CD14-positive monocyte (primary cell): ENCODE data around the gene ALG11. TPM values are rescaled to one million over a fixed set of nuclear protein-coding genes. Genes with fewer than 3 reads are reported as not detected.

ENCODE experiments used
- DNase-seq, 3 donors: peaks; one replicate each; pipeline ENCODE4 v3.0.0-alpha.2; 2011 to 2022
- H2AFZ ChIP-seq: 2 replicates; pipeline ENCODE4 v1.6.0; 2012; ENCODE audit warnings: mild to moderate bottlenecking, low read depth, low read length, inconsistent platforms; ENCODE audit not compliant: insufficient read depth, poor library complexity, severe bottlenecking
- H3K27ac ChIP-seq, 2 donors: 1 replicate in 1 of 2; 2 replicates in 1 of 2; pipeline ENCODE4 v1.5.1; 2012 to 2013; ENCODE audit warnings: low read length in 2 of 2, control low read depth in 1 of 2, inconsistent platforms in 1 of 2, low read depth in 1 of 2, mild to moderate bottlenecking in 1 of 2
- H3K27me3 ChIP-seq, 2 donors: one replicate each; pipeline versions ENCODE4 v1.6.0 to v1.6.1; 2011 to 2013; ENCODE audit warnings: low read length in 2 of 2; ENCODE audit not compliant: control insufficient read depth in 2 of 2, insufficient read depth in 2 of 2
- H3K36me3 ChIP-seq, 2 donors: replicated peaks in 1 of 2; 1 replicate in 1 of 2; 2 replicates in 1 of 2; pipeline versions ENCODE4 v1.5.1 to v1.6.1; 2012 to 2013; ENCODE audit warnings: low read length in 2 of 2, control low read depth in 1 of 2, inconsistent platforms in 1 of 2, mild to moderate bottlenecking in 1 of 2; ENCODE audit not compliant: insufficient read depth in 2 of 2, control insufficient read depth in 1 of 2
- H3K4me1 ChIP-seq, 2 donors: 1 replicate in 1 of 2; 2 replicates in 1 of 2; pipeline versions ENCODE4 v1.5.1 to v1.6.1; 2012 to 2013; ENCODE audit warnings: low read length in 2 of 2, control low read depth in 1 of 2, inconsistent platforms in 1 of 2, mild to moderate bottlenecking in 1 of 2, moderate library complexity in 1 of 2; ENCODE audit not compliant: insufficient read depth in 2 of 2, control insufficient read depth in 1 of 2
- H3K4me2 ChIP-seq: replicated peaks from 2 replicates; pipeline ENCODE3; 2012; ENCODE audit warnings: low read length, moderate library complexity, mild to moderate bottlenecking; ENCODE audit not compliant: poor library complexity, severe bottlenecking; ENCODE audit errors: extremely low read depth
- H3K4me3 ChIP-seq, 3 experiments: fragments of 200-600 bp in 1 of 3; sonication (generic) in 1 of 3; replicated peaks in 1 of 3; 1 replicate in 2 of 3; 2 replicates in 1 of 3; pipeline ENCODE4 v1.5.1; 2011 to 2013; ENCODE audit warnings: low read length in 3 of 3, mild to moderate bottlenecking in 3 of 3, control low read depth in 2 of 3, low read depth in 2 of 3, inconsistent platforms in 1 of 3, moderate library complexity in 1 of 3
- H3K79me2 ChIP-seq: 2 replicates; pipeline ENCODE4 v1.6.0; 2012; ENCODE audit warnings: mild to moderate bottlenecking, control low read depth, inconsistent platforms, low read length, moderate library complexity; ENCODE audit not compliant: insufficient read depth
- H3K9ac ChIP-seq: 2 replicates; pipeline ENCODE4 v1.6.0; 2017; ENCODE audit warnings: low read length, mild to moderate bottlenecking; ENCODE audit not compliant: insufficient read depth, poor library complexity, severe bottlenecking
- H3K9me3 ChIP-seq, 2 donors: replicated peaks in 1 of 2; 1 replicate in 1 of 2; 2 replicates in 1 of 2; pipeline versions ENCODE4 v1.5.1 to v1.6.1; 2012 to 2013; ENCODE audit warnings: low read length in 2 of 2, control low read depth in 1 of 2; ENCODE audit not compliant: control insufficient read depth in 1 of 2, insufficient read depth in 1 of 2
- H4K20me1 ChIP-seq: 2 replicates; pipeline ENCODE4 v1.6.0; 2012; ENCODE audit warnings: mild to moderate bottlenecking, low read length, control low read depth, moderate library complexity; ENCODE audit not compliant: insufficient read depth
- H3K27ac Mint-ChIP-seq, 7 donors: one replicate each; pipeline ENCODE4 v1.8.0; 2020; ENCODE audit warnings: mild to moderate bottlenecking in 7 of 7, mixed read lengths in 7 of 7, moderate library complexity in 6 of 7, inconsistent platforms in 2 of 7
- H3K27me3 Mint-ChIP-seq, 3 donors: one replicate each; pipeline ENCODE4 v1.8.0; 2021 to 2022; ENCODE audit warnings: low read depth in 3 of 3, mild to moderate bottlenecking in 3 of 3, mixed read lengths in 3 of 3, moderate library complexity in 3 of 3, inconsistent platforms in 1 of 3
- H3K36me3 Mint-ChIP-seq, 2 donors: one replicate each; pipeline ENCODE4 v1.8.0; 2020; ENCODE audit warnings: mixed read lengths in 2 of 2, inconsistent platforms in 1 of 2, mild to moderate bottlenecking in 1 of 2
- H3K4me1 Mint-ChIP-seq: one replicate; pipeline ENCODE4 v1.8.0; 2020; ENCODE audit warnings: mild to moderate bottlenecking, mixed read lengths
- H3K4me3 Mint-ChIP-seq, 2 donors: one replicate each; pipeline ENCODE4 v1.8.0; 2020; ENCODE audit warnings: mild to moderate bottlenecking in 2 of 2, mixed read lengths in 2 of 2, moderate library complexity in 1 of 2
- H3K9me3 Mint-ChIP-seq, 7 donors: one replicate each; pipeline ENCODE4 v1.8.0; 2020 to 2022; ENCODE audit warnings: mixed read lengths in 7 of 7, mild to moderate bottlenecking in 6 of 7, moderate library complexity in 6 of 7, inconsistent platforms in 2 of 7
- WGBS: methylation state at CpG from one replicate; pipeline ENCODE4 v1.1.5; 2013; ENCODE audit warnings: missing lambda C conversion rate; ENCODE audit not compliant: insufficient coverage; 5-methylcytosine and 5-hydroxymethylcytosine counted together
- intact Hi-C, 2 donors: fragments of 100-400 bp; cut with micrococcal nuclease; formaldehyde crosslinking; loops; one replicate each; pipeline versions ENCODE4 v1.15.0 to v1.15.1; 2023
- polyA plus RNA-seq, 3 donors: library from polyadenylated mRNA; depleted of rRNA in 1 of 3; unstranded in 2 of 3; stranded (reverse) in 1 of 3; fragments of 300-500 nt in 2 of 3; fragments of >200 nt in 1 of 3; fragmentation: Illumina TruSeq in 2 of 3; gene quantifications; 1 replicate in 2 of 3; 2 replicates in 1 of 3; pipeline ENCODE4 v1.2.3, GENCODE V29; 2012 to 2021
- TF ChIP-seq, protein P1 (sequence below): fragments of 200-600 bp; IDR thresholded peaks from one replicate; pipeline ENCODE4 v1.8.0; 2022; ENCODE audit warnings: antibody characterized with exemption, mild to moderate bottlenecking

ALG11 gene
- polyA plus RNA-seq, 3 donors: 3.7 to 16.9 (median 14.2) TPM

DNA sequence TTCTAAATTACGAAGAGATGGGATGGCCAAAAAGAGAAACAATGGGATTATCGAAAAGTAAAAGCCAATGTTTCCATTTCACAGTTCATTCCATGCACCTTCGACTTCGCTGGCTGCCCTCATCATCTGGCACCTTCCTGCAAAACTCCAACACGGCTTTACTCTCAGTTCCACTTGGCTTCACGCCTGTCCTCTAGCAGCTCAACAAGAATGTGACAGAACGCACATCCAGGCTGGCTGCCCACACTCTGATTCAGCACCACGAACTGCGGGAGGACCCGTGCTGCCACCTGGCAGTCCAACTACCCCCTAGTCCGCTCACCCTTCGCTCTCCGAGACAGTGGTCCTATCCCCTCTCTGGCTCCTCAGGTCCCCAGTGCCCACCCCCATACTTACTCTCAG lies 12.7 kb upstream of the ALG11 start:
- Mint-ChIP-seq H3K36me3 (no peaks in the 10 kb centered on the region), H3K27me3 (peaks cover 1 to 6% (median 6%) of the 10 kb centered on the region in 3 donors), H3K4me1 (peaks cover 15% of the 10 kb centered on the region), H3K27ac (no peak overlapping the region), H3K4me3 (no peak overlapping the region), H3K9me3 (no peaks in the 10 kb centered on the region)
- Histone ChIP-seq H3K36me3 (no peaks in the 10 kb centered on the region), H3K4me1 (peaks cover 10 to 13% of the 10 kb centered on the region in 2 donors), H3K9me3 (no peaks in the 10 kb centered on the region), H3K79me2 (no peaks in the 10 kb centered on the region), H4K20me1 (no peaks in the 10 kb centered on the region), H3K27ac (no peak overlapping the region), H3K9ac (no peak overlapping the region), H2AFZ (no peak overlapping the region), H3K27me3 (no peaks in the 10 kb centered on the region), H3K4me2 (no peak overlapping the region), H3K4me3 (no peak overlapping the region)
- 77% methylated on average over 11 of the region's 13 CpGs for WGBS
- DNase-seq: no peak
- intact Hi-C loops: no loop called here
- TF ChIP-seq, protein P1, sequence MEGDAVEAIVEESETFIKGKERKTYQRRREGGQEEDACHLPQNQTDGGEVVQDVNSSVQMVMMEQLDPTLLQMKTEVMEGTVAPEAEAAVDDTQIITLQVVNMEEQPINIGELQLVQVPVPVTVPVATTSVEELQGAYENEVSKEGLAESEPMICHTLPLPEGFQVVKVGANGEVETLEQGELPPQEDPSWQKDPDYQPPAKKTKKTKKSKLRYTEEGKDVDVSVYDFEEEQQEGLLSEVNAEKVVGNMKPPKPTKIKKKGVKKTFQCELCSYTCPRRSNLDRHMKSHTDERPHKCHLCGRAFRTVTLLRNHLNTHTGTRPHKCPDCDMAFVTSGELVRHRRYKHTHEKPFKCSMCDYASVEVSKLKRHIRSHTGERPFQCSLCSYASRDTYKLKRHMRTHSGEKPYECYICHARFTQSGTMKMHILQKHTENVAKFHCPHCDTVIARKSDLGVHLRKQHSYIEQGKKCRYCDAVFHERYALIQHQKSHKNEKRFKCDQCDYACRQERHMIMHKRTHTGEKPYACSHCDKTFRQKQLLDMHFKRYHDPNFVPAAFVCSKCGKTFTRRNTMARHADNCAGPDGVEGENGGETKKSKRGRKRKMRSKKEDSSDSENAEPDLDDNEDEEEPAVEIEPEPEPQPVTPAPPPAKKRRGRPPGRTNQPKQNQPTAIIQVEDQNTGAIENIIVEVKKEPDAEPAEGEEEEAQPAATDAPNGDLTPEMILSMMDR: no peak

DNA sequence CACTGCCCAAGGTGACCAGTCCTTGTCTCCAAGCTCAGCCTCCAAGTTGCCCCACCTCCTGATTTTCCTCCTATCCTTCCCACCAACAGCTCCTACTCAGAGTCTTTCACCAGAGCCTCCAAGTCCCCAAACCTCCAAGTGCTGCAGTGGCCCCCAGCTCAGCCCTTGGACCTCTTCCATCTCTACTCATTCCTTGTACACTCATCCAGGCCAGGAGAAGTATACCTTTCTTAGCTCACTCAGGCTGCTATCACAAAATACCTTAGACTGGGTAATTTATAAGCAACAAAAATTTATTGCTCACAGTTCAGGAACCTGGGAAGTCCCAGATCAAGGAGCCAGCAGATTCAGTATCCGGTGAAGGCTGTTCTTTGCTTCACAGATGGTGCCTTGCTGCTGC lies 12.3 kb upstream of the ALG11 start:
- Histone ChIP-seq H3K27me3 (no peaks in the 10 kb centered on the region), H3K4me3 (no peak overlapping the region), H3K79me2 (no peaks in the 10 kb centered on the region), H3K27ac (no peak overlapping the region), H4K20me1 (no peaks in the 10 kb centered on the region), H3K4me2 (no peak overlapping the region), H3K9me3 (no peaks in the 10 kb centered on the region), H3K4me1 (peaks cover 10% of the 10 kb centered on the region in 2 donors), H3K36me3 (no peaks in the 10 kb centered on the region), H3K9ac (no peak overlapping the region), H2AFZ (no peak overlapping the region)
- TF ChIP-seq, protein P1: no peak
- Mint-ChIP-seq H3K27me3 (peaks cover 1 to 6% (median 6%) of the 10 kb centered on the region in 3 donors), H3K4me1 (peaks cover 12% of the 10 kb centered on the region), H3K27ac (no peak overlapping the region), H3K4me3 (no peak overlapping the region), H3K36me3 (no peaks in the 10 kb centered on the region), H3K9me3 (no peaks in the 10 kb centered on the region)
- 100% methylated on average over 1 of the region's 1 CpG for WGBS
- intact Hi-C loops: loop anchor here in 1 of 2 donors (10.0 kb wide), 1 partner anchor 125 kb away; the partner anchor contains the start of gene NEK5
- DNase-seq: no peak
